Measurements from ENCODE around the gene C20orf96.

DNA sequence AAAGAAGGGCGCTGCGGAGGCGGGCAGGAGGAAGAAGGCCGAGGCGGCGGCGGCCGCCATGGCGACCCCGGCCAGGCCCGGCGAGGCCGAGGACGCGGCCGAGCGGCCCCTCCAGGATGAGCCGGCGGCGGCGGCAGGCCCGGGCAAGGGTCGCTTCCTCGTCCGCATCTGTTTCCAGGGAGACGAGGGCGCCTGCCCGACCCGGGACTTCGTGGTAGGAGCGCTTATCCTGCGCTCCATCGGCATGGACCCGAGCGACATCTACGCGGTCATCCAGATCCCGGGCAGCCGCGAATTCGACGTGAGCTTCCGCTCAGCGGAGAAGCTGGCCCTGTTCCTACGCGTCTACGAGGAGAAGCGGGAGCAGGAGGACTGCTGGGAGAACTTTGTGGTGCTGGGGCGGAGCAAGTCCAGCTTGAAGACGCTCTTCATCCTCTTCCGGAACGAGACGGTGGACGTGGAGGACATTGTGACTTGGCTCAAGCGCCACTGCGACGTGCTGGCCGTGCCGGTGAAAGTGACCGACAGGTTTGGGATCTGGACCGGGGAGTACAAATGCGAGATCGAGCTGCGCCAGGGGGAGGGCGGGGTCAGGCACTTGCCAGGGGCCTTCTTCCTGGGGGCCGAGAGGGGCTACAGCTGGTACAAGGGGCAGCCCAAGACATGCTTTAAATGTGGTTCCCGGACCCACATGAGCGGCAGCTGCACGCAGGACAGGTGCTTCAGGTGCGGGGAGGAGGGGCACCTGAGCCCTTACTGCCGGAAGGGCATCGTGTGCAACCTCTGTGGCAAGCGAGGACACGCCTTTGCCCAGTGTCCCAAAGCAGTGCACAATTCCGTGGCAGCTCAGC is 7.6 kb upstream of the C20orf96 start:
- TF ChIP-seq GATA2 (IDR thresholded peaks at IDR 0.05; ENCODE audit: low read depth, low read length) = no peak
- TF ChIP-seq GATA3 (IDR thresholded peaks at IDR 0.05; ENCODE audit: low read depth, low read length) = no peak

All from SH-SY5Y (cell line).